ENCODE results near the gene CUL7. TPM values are rescaled to one million over a fixed set of nuclear protein-coding genes. Genes with fewer than 3 reads are reported as not detected.
A peak's percentile ranks its signal among the peaks of the same experiment; 100 is the strongest.
"Not testable (repeated sequence)": the region's sequence is repeated elsewhere in the genome, so short reads cannot be mapped to it uniquely, and the experiment has no call there.

Gene CUL7
- total RNA-seq, 2 donors from 2014 or later: 14.9 to 15.3 TPM

GRCh38 chr6:42998205-42998604, 55.4 kb downstream of the CUL7 start:
- DNase-seq; intact Hi-C loops (cut with DNase I, micrococcal nuclease); ATAC-seq: not testable (repeated sequence)

DNA sequence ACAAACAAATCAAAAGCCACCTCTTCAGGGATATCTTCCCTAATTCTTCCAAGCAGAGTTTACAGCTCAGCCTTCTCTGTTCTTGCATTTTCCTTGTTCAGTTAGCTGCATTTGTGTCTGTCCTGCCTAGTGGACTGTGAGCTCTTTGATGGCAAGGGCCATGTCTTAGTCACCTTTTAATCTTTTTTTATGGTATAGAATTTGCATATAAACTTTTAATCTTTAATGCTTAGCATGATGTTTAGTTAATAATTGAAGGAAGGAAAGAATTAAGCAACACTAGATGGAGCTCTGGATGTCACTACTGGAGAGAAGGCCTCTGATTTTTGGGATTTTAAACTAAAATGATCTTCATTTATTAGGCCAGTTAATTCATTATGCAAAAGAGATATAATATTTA, 57.1 kb downstream of the CUL7 start:
- peak; percentile 93 for ATAC-seq
- no peak for DNase-seq
- intact Hi-C loops (cut with DNase I, micrococcal nuclease): no loop called here

GRCh38 chr6:42993445-42993844, 60.2 kb downstream of the CUL7 start:
- DNase-seq (no peak), ATAC-seq (no peak)
- intact Hi-C loops (cut with DNase I, micrococcal nuclease): no loop called here

DNA sequence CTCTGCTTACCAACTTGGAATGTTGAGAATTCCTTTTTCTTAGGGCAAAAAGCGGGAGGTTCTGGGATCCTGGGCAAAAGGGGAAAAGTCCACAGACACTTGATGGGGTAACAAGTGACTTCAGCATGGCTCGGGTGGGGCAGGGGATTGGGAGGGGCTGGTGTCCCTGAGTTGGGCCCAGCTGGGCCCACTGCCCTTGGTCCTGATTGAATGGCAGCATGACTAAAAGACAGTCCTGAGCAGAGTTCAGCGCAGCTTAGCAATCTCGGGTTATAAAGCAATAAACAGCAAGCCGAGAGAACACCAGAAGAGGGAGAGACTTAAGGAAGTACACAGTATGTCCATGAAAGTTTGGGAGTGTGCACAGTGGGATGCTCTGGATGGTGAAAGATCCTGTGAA, 63.7 kb downstream of the CUL7 start:
- DNase-seq: peak; percentile 53 to 72
- ATAC-seq: peak; percentile 95
- intact Hi-C loops (cut with DNase I, micrococcal nuclease): no loop called here

DNA sequence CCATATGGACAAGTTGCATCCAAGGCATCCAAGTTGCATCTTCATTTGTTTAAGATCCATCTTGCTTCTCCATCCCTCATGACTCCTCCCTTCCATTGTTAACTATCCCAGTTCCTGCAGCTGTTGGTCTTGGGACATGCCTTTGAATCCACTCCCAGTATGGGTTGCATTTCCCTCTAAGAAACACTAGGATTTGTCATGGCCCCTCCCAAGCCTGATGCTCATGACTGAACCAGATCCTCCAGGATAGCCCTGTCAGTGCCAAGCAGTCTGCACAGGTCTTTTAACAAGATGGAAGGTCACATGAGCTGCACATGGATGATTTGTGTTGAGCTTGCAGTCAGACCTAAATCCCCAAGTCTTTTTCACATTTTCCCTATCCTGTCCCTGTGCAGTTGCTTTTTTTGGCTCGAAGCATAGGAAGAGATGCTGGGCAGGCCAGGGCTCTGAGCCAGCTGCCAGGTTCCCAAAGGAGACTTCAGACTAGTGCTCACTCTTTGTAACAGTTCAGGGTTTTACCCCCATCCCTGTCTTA, 65.1 kb downstream of the CUL7 start:
- ATAC-seq (no peak), DNase-seq (no peak)
- intact Hi-C loops (cut with DNase I, micrococcal nuclease): no loop called here

Other genes with a start within 250 kb of the CUL7 start
- gene RPL7L1, start 174.2 kb downstream of the CUL7 start, total RNA-seq: 10 to 100 TPM; 43.7 to 50.4 TPM
- gene PTCRA, start 137.8 kb downstream of the CUL7 start, total RNA-seq: not detected
- 10 to 100 TPM; 19.6 to 25.9 TPM for gene CNPY3, start 124.4 kb downstream of the CUL7 start, total RNA-seq
- gene GNMT, start 93.1 kb downstream of the CUL7 start, total RNA-seq: under 1 TPM in 1 of 2 donors, not detected in 1; 0.37 TPM
- 10 to 100 TPM; 22.4 to 26.9 TPM for gene PEX6, start 74.7 kb downstream of the CUL7 start, total RNA-seq
- gene PPP2R5D, start 69.3 kb downstream of the CUL7 start, total RNA-seq: 10 to 100 TPM; 33.7 to 36.4 TPM
- gene MEA1, start 39.9 kb downstream of the CUL7 start, total RNA-seq: 10 to 100 TPM; 35.8 to 43.6 TPM
- 10 to 100 TPM; 43.8 to 59.0 TPM for gene KLHDC3, start 39.6 kb downstream of the CUL7 start, total RNA-seq
- gene RRP36, start 32.2 kb downstream of the CUL7 start, total RNA-seq: 10 to 100 TPM; 33.6 to 45.8 TPM
- 10 to 100 TPM; 62.5 to 75.0 TPM for gene MRPL2, start 5.6 kb upstream of the CUL7 start, total RNA-seq
- gene KLC4, start 5.8 kb upstream of the CUL7 start, total RNA-seq: 100 to 1,000 TPM; 109 to 122 TPM
- gene PTK7, start 22.5 kb upstream of the CUL7 start, total RNA-seq: 1 to 10 TPM; 8.0 to 9.7 TPM
- gene SRF, start 117.4 kb upstream of the CUL7 start, total RNA-seq: 10 to 100 TPM; 22.8 to 30.1 TPM
- 10 to 100 TPM; 31.4 to 41.8 TPM for gene CUL9, start 128.3 kb upstream of the CUL7 start, total RNA-seq
- gene DNPH1, start 175.6 kb upstream of the CUL7 start, total RNA-seq: 10 to 100 TPM; 65.7 to 67.3 TPM
- gene TTBK1, start 189.6 kb upstream of the CUL7 start, total RNA-seq: under 1 TPM; 0.18 to 0.53 TPM
- not detected for gene SLC22A7, start 244.4 kb upstream of the CUL7 start, total RNA-seq